ENCODE data around the gene PEAR1. TPM values are rescaled to one million over a fixed set of nuclear protein-coding genes. Genes with fewer than 3 reads are reported as not detected.

Gene PEAR1
- total and polyA plus RNA-seq, 2 of the 8 experiments (the other 6 are each of a cell fraction or from before 2014, with no cell fraction given): 0.63 to 0.71 TPM

- H3K18ac ChIP-seq (ENCODE audit: extremely low read depth, low read length): no peak overlapping the region; the same call in 1 of the 2 replicates
- 0 out of 2 replicates have a peak overlapping the region, but pooled peaks have one; percentile 46 for H2BK15ac ChIP-seq (ENCODE audit: low read length)
- no peak overlapping the region for H2BK120ac ChIP-seq (replicated peaks; ENCODE audit: low read depth, low read length)
- H3K4me2 ChIP-seq (ENCODE audit: insufficient read depth in 1 of 2, low read depth in 2 of 2, low read length in 2 of 2): peak overlapping the region; percentile 3 to 40; a peak in 2 of 4 replicates
- no peak for FAIRE-seq
- no peak for DNase-seq (ENCODE audit: low read depth in 1 of 2, low spot score in 2 of 2)
- no peak overlapping the region for H3K27ac ChIP-seq (ENCODE audit: low read depth, low read length)
- CTCF ChIA-PET (ENCODE audit: partially characterized antibody): interaction anchor here (0.9 to 31.4 kb wide), 14 partner anchors 9 to 226 kb away, joined by 3 to 719 read pairs (median 5); partner anchors contain the start of genes INSRR, LRRC71 and NTRK1
- no peak overlapping the region for H2AK5ac ChIP-seq (ENCODE audit: low read depth, low read length)
- H2BK5ac ChIP-seq (ENCODE audit: low read depth, low read length): no peak overlapping the region
- no peak overlapping the region for H2AFZ ChIP-seq (ENCODE audit: low read length)
- 47% methylated on average over 1 of the region's 1 CpG; no CpG with 5 or more reads in 1 of the 2 experiments for WGBS, 2 experiments (ENCODE audit: extremely low coverage in 1 of 2, insufficient coverage in 1 of 2, insufficient read length in 1 of 2, insufficient replicate concordance in 2 of 2, low coverage in 1 of 2, low lambda C conversion rate in 2 of 2, missing lambda C conversion rate in 1 of 2)
- H3K56ac ChIP-seq (replicated peaks; ENCODE audit: insufficient read length, low read depth, low read length): no peak overlapping the region
- peaks cover 8 to 39% (median 16%) of the 10 kb centered on the region in 4 experiments for H3K4me1 ChIP-seq (replicated peaks in 1 of 4; ENCODE audit: control insufficient read depth in 3 of 4, insufficient read depth in 4 of 4, low read length in 3 of 4)
- H4K8ac ChIP-seq (ENCODE audit: extremely low read depth, insufficient read depth, low read length): no peak overlapping the region
- no peaks in the 10 kb centered on the region for H3K9me3 ChIP-seq (ENCODE audit: insufficient read depth in 2 of 2, low read depth in 1 of 2, low read length in 1 of 2)
- H3K79me2 ChIP-seq (ENCODE audit: control insufficient read depth in 1 of 2, insufficient read depth in 2 of 2, low read length in 2 of 2): no peaks in the 10 kb centered on the region
- no peak overlapping the region for H3K9ac ChIP-seq (replicated peaks in 1 of 4; ENCODE audit: extremely low read depth in 1 of 4, low read depth in 3 of 4, low read length in 3 of 4)
- H2BK12ac ChIP-seq (ENCODE audit: low read depth, low read length): 0 out of 2 replicates have a peak overlapping the region, but pooled peaks have one; percentile 63
- H3K36me3 ChIP-seq (ENCODE audit: control insufficient read depth in 2 of 4, insufficient read depth in 4 of 4, low read length in 3 of 4): no peaks in the 10 kb centered on the region
- no peak for TF ChIP-seq SP2 (IDR thresholded peaks at IDR 0.05; ENCODE audit: low read length)
- TF ChIP-seq TEAD4 (IDR thresholded peaks at IDR 0.05; ENCODE audit: low read depth, low read length): 0 out of 2 replicates have a peak, but pooled peaks have one; percentile 36
- H4K91ac ChIP-seq (replicated peaks; ENCODE audit: insufficient read length, low read length): no peak overlapping the region
- 0 out of 2 replicates have a peak, but pooled peaks cover 2% of the 10 kb centered on the region for H3K23me2 ChIP-seq (ENCODE audit: low read depth, low read length)
- H2BK20ac ChIP-seq (ENCODE audit: low read length): peak overlapping the region; percentile 8; the same call in 1 of the 2 replicates
- no peak overlapping the region for H3K23ac ChIP-seq (ENCODE audit: insufficient read length)
- no peak overlapping the region for H4K5ac ChIP-seq (ENCODE audit: insufficient read length, low read depth, low read length)
- peaks cover 0 to 26% (median 24%) of the 10 kb centered on the region in 4 experiments; a peak in 6 of 7 replicates for H3K27me3 ChIP-seq (replicated peaks in 1 of 4; ENCODE audit: control insufficient read depth in 3 of 4, extremely low read depth in 1 of 4, insufficient read depth in 3 of 4, low read length in 3 of 4)
- no peak overlapping the region for H3K4ac ChIP-seq (replicated peaks; ENCODE audit: insufficient read length, low read depth, low read length)
- H3K79me1 ChIP-seq (ENCODE audit: low read depth, low read length): no peaks in the 10 kb centered on the region
- POLR2A ChIA-PET (ENCODE audit: partially characterized antibody): interaction anchor here (0.8 to 1.9 kb wide), 7 partner anchors 9 to 208 kb away, joined by 3 to 8 read pairs (median 3); partner anchors contain the start of genes NES and NTRK1
- no peak overlapping the region for H3K4me3 ChIP-seq (ENCODE audit: extremely low read depth in 1 of 4, insufficient read depth in 2 of 4, low read depth in 3 of 4, low read length in 4 of 4)
- no peaks in the 10 kb centered on the region for H4K20me1 ChIP-seq (replicated peaks in 1 of 2; ENCODE audit: control insufficient read depth in 1 of 2, insufficient read depth in 2 of 2, low read length in 2 of 2)
- no peak overlapping the region for H3K14ac ChIP-seq (ENCODE audit: insufficient read length)
Measured at GRCh38 chr1:156885314-156885713, 8.2 kb upstream of the PEAR1 start.
